ENCODE measurements around the gene TCF7L1.

TCF7L1 gene

GRCh38 chr2:85240055-85240454, 106.9 kb downstream of the TCF7L1 start:
- no peak for ATAC-seq

DNA sequence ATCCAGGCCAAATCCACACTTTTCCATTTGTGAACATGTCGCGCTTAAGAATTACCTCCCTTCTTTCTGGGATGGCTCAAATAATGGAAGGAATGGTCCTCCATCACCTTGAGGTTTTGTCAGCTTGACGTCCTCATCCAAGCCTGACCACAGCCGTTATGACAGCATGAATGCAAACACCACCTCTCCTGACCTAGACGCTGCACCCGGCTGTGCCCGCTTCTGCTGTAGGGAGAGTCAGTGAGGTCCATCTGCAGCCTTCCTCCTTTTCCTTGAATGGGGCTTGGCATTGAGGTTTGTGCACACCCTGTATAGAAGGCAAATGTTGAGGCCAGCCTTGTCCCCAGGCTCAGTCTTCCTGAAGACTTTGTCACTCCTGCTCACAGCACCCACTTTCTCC, 109.1 kb downstream of the TCF7L1 start:
- TF ChIP-seq CSDC2 (CRISPR knock-in tag; IDR thresholded peaks at IDR 0.05) (no peak), PPARA (CRISPR knock-in tag; IDR thresholded peaks at IDR 0.05; ENCODE audit: borderline replicate concordance) (no peak), ZNF565 (CRISPR knock-in tag; conservative IDR thresholded peaks at IDR 0.05; ENCODE audit: low read depth) (no peak), CSRNP3 (CRISPR knock-in tag; IDR thresholded peaks at IDR 0.05) (no peak)
- ATAC-seq: no peak

More at GRCh38 chr2:85240055-85240454, 106.9 kb downstream of the TCF7L1 start:
- TF ChIP-seq, protein P1, sequence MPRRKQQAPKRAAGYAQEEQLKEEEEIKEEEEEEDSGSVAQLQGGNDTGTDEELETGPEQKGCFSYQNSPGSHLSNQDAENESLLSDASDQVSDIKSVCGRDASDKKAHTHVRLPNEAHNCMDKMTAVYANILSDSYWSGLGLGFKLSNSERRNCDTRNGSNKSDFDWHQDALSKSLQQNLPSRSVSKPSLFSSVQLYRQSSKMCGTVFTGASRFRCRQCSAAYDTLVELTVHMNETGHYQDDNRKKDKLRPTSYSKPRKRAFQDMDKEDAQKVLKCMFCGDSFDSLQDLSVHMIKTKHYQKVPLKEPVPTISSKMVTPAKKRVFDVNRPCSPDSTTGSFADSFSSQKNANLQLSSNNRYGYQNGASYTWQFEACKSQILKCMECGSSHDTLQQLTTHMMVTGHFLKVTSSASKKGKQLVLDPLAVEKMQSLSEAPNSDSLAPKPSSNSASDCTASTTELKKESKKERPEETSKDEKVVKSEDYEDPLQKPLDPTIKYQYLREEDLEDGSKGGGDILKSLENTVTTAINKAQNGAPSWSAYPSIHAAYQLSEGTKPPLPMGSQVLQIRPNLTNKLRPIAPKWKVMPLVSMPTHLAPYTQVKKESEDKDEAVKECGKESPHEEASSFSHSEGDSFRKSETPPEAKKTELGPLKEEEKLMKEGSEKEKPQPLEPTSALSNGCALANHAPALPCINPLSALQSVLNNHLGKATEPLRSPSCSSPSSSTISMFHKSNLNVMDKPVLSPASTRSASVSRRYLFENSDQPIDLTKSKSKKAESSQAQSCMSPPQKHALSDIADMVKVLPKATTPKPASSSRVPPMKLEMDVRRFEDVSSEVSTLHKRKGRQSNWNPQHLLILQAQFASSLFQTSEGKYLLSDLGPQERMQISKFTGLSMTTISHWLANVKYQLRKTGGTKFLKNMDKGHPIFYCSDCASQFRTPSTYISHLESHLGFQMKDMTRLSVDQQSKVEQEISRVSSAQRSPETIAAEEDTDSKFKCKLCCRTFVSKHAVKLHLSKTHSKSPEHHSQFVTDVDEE (CRISPR knock-in tag; IDR thresholded peaks at IDR 0.05): no peak
- TF ChIP-seq ZNF565 (CRISPR knock-in tag; conservative IDR thresholded peaks at IDR 0.05; ENCODE audit: low read depth): no peak
- no peak for TF ChIP-seq CSDC2 (CRISPR knock-in tag; IDR thresholded peaks at IDR 0.05)
- no peak for TF ChIP-seq ZNF8 (CRISPR knock-in tag; IDR thresholded peaks at IDR 0.05)
- TF ChIP-seq, protein P2, sequence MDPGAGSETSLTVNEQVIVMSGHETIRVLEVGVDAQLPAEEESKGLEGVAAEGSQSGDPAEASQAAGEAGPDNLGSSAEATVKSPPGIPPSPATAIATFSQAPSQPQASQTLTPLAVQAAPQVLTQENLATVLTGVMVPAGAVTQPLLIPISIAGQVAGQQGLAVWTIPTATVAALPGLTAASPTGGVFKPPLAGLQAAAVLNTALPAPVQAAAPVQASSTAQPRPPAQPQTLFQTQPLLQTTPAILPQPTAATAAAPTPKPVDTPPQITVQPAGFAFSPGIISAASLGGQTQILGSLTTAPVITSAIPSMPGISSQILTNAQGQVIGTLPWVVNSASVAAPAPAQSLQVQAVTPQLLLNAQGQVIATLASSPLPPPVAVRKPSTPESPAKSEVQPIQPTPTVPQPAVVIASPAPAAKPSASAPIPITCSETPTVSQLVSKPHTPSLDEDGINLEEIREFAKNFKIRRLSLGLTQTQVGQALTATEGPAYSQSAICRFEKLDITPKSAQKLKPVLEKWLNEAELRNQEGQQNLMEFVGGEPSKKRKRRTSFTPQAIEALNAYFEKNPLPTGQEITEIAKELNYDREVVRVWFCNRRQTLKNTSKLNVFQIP (CRISPR knock-in tag; IDR thresholded peaks at IDR 0.05; ENCODE audit: borderline replicate concordance, low read depth): no peak
- no peak for TF ChIP-seq TOX (CRISPR knock-in tag; IDR thresholded peaks at IDR 0.05; ENCODE audit: borderline replicate concordance)
- no peak for TF ChIP-seq CREB5 (CRISPR knock-in tag; IDR thresholded peaks at IDR 0.05; ENCODE audit: low read depth)
- TF ChIP-seq TCF4 (CRISPR knock-in tag; IDR thresholded peaks at IDR 0.05; ENCODE audit: borderline replicate concordance): no peak
- TF ChIP-seq, protein P3, sequence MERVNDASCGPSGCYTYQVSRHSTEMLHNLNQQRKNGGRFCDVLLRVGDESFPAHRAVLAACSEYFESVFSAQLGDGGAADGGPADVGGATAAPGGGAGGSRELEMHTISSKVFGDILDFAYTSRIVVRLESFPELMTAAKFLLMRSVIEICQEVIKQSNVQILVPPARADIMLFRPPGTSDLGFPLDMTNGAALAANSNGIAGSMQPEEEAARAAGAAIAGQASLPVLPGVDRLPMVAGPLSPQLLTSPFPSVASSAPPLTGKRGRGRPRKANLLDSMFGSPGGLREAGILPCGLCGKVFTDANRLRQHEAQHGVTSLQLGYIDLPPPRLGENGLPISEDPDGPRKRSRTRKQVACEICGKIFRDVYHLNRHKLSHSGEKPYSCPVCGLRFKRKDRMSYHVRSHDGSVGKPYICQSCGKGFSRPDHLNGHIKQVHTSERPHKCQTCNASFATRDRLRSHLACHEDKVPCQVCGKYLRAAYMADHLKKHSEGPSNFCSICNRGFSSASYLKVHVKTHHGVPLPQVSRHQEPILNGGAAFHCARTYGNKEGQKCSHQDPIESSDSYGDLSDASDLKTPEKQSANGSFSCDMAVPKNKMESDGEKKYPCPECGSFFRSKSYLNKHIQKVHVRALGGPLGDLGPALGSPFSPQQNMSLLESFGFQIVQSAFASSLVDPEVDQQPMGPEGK (CRISPR knock-in tag; IDR thresholded peaks at IDR 0.05; ENCODE audit: borderline replicate concordance): no peak
- TF ChIP-seq CSRNP3 (CRISPR knock-in tag; IDR thresholded peaks at IDR 0.05): no peak
- TF ChIP-seq SNAI2 (CRISPR knock-in tag; IDR thresholded peaks at IDR 0.05): no peak
- TF ChIP-seq ARNTL (CRISPR knock-in tag; IDR thresholded peaks at IDR 0.05; ENCODE audit: borderline replicate concordance, low read depth): no peak
- no peak for TF ChIP-seq ZNF70 (CRISPR knock-in tag; IDR thresholded peaks at IDR 0.05)
- TF ChIP-seq PPARA (CRISPR knock-in tag; IDR thresholded peaks at IDR 0.05; ENCODE audit: borderline replicate concordance): no peak
- no peak for TF ChIP-seq ISL1 (CRISPR knock-in tag; IDR thresholded peaks at IDR 0.05)
- TF ChIP-seq ZC3H10 (CRISPR knock-in tag; IDR thresholded peaks at IDR 0.05): no peak
- TF ChIP-seq OSR1 (CRISPR knock-in tag; IDR thresholded peaks at IDR 0.05): no peak
- no peak for TF ChIP-seq ZFP3 (CRISPR knock-in tag; IDR thresholded peaks at IDR 0.05)

All from SK-N-SH treated with all-trans-retinoic acid at 6 μM for 48 hours (cell line).